HG03565 (cell line): ENCODE measurements around the gene SEPHS2.
"Not testable (repeated sequence)": the region's sequence is repeated elsewhere in the genome, so short reads cannot be mapped to it uniquely, and the experiment has no call there.

Source experiments
- ATAC-seq: cut with Tn5 transposase; IDR thresholded peaks from one replicate; pipeline ENCODE4 v1.9.1; 2021; ENCODE audit warnings: mild to moderate bottlenecking, moderate library complexity; ENCODE audit not compliant: unreplicated experiment

The SEPHS2 gene, protein sequence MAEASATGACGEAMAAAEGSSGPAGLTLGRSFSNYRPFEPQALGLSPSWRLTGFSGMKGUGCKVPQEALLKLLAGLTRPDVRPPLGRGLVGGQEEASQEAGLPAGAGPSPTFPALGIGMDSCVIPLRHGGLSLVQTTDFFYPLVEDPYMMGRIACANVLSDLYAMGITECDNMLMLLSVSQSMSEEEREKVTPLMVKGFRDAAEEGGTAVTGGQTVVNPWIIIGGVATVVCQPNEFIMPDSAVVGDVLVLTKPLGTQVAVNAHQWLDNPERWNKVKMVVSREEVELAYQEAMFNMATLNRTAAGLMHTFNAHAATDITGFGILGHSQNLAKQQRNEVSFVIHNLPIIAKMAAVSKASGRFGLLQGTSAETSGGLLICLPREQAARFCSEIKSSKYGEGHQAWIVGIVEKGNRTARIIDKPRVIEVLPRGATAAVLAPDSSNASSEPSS

GRCh38 chr16:30445408-30446202, at the start of gene SEPHS2:
Gene SEPHS2, minus strand, starts transcription at chr16:30445874. Its CDS starts 147 bp downstream, at chr16:30445727.
- peak; percentile 74 for ATAC-seq

DNA sequence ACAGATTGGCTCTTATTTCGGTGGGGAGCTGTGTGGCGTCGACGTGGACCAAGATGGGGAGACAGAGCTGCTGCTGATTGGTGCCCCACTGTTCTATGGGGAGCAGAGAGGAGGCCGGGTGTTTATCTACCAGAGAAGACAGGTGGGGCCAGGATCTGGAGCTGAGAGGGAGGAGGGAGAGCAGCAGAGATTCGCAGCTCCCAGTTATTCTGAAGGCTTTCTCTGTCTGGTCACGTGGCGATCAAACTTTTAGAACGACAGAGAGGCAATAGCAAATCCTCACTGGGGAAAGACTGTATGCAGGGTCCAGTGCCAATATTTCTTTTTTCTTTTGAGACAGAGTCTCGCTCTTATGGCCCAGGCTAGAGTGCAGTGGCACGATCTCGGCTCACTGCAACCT, 49.0 kb upstream of the SEPHS2 start:
- ATAC-seq: no peak

- no peak for ATAC-seq
Measured at GRCh38 chr16:30493941-30494488, 48.3 kb upstream of the SEPHS2 start.

DNA sequence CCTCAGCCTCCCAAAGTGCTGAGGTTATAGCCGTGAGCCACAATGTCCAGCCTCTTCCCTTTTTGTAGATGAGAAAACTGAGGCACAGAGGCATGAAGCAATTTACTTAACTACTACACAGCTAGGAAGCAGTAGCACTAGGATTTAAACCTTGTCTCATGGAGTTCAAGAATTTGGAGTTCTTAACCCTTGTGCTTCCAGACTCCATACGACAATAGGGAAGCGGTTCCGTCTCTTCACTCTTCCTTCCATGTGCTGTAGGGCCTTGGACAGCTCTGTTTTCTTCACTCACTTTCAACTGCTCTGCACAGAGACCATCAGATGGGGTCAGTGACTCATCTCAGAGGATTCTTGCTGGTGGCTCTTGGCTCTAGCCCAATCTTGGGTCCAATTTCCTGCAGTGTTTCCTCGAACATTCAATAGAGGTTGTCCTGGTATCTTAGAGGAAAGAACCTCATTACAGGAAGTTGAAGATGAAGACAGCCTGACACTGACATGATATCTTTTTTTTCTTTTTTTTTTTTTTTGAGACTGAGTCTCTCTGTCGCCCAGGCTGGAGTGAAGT, 46.2 kb upstream of the SEPHS2 start:
- ATAC-seq: no peak

- ATAC-seq: no peak
Measured at GRCh38 chr16:30491229-30491628, 45.6 kb upstream of the SEPHS2 start.

DNA sequence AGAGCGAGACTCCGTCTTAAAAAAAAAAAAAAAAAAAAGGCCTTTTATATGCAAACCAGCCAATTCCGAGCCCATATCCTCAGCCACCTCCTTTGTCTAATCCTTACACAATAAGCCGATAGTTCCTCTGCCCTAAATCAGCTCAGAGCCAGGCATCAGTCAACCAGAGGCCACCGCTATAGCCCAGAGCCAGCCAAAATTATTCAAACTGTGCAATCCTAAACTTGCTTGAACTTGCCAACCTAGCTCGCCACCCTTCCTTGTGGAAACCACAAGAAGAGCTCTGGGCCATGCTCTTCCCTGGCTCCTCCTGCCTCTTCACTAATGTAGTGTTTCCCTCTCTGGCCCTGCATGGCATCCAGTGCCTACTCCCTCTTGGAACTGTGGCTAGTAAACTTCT, 44.5 kb upstream of the SEPHS2 start:
- ATAC-seq: no peak

- no peak for ATAC-seq
Measured at GRCh38 chr16:30488764-30489605, 43.3 kb upstream of the SEPHS2 start.

- no peak for ATAC-seq
Measured at GRCh38 chr16:30485818-30486436, 40.3 kb upstream of the SEPHS2 start.

DNA sequence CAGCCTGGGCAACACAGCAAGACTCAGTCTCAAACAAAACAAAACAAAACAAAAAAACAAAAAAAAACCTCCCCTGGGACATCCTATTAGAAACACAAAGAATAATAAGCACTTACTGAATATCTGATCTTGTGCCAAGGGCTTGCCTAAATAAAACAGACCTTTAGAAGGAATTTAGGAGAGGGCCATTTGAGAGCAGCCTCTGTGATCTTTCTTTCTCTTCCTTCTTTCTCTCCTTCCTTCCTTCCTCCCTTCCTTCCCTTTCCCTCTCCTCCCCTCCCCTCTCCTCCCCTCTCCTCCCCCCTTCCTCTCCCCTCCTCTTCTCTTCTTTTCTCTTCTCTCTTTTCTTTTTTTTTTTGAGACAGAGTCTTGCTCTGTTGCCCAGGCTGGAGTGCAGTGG, 39.2 kb upstream of the SEPHS2 start:
- ATAC-seq: no peak

DNA sequence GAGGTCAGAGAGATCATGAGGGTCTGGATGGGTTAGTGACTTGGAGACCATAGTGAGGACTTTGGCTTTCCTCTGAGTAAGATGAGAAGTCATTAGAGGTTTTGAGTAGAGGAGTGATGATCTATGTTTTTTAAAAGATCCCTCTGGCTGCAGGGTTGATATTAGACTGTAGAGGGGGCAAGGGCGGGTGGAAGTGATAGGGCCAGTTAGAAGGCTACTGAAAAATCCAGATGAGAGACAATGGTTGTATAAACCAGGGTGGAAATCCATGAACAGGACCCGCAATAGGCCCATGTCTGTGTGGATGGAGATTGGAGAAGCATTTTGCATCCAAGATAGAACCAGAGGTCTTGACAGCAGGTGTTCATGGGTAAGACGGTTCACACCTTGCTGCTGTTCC, 36.7 kb upstream of the SEPHS2 start:
- no peak for ATAC-seq

DNA sequence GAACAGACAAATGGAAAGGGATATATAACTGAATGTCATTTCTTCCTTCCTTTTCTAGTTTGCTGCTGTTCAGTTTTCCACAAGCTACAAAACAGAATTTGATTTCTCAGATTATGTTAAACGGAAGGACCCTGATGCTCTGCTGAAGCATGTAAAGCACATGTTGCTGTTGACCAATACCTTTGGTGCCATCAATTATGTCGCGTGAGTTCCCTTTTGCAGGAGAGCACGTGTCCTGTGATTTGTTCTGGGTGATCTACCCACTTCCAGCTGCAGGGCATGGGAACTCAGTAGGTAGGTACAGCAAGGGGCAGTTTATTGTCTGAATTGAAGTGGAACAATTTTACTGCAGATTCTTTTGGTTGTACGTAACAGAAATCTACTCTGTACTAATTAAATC, 35.7 kb upstream of the SEPHS2 start:
- no peak for ATAC-seq

DNA sequence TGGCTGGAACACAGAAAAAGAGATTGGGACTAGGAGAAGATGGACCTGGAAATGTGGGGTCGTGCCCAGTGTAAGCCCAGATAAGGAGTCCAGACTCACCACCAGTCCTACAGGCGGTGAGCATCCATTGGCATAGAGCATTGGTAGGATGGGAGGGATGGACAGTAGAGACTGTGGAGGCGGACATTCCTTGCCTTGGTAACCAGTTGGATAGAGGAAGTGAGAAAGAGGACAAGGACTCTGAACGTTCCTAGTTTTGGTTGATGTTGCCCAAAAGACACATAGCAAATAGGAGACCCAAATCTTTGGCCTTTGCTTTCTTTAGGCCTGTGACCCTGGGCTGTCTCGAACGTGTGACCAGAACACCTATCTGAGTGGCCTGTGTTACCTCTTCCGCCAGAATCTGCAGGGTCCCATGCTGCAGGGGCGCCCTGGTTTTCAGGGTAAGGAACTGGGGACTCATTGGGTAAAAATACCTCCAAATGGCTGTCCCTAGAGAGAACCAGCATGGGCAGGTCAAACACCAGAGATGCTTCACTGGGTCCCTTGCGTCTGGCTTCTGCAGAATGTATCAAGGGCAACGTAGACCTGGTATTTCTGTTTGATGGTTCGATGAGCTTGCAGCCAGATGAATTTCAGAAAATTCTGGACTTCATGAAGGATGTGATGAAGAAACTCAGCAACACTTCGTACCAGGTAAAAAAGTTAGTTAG, 33.2 kb upstream of the SEPHS2 start:
- no peak for ATAC-seq

DNA sequence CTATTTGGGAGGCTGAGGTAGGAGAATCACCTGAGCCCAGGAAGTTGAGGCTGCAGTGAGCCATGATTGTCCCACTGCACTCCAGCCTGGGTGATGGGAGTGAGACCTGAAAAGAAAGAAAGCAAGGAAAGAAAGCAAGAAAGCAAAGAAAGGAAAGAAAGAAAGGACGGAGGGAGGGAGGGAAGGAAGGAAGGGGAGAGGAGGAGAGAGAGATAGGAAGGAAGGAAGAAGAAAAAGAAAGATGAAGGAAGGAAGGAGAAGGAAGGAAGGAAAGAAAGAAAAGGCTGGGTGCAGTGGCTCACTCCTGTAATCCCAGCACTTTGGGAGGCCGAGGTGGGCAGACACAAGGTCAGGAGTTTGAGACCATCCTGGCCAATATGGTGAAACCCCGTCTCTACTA, 32.1 kb upstream of the SEPHS2 start:
- not testable (repeated sequence) for ATAC-seq

GRCh38 chr16:30476991-30477390, 31.3 kb upstream of the SEPHS2 start:
- ATAC-seq: no peak

DNA sequence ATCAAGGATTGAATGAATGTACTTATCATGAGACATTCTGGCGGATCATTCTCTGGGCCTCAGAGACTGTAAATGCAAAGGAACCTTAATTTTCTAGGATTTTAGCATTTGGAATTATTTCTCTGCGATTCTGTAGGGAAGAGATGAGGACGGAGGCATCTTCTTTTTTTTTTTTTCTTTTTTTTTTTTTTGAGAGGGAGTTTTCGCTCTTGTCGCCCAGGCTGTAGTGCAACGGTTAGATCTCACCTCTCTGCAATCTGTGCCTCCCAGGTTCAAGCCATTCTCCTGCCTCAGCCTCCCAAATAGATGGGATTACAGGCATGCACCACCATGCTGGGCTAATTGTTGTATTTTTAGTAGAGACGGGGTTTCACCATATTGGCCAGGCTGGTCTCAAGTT, 29.0 kb upstream of the SEPHS2 start:
- ATAC-seq: no peak

- ATAC-seq: no peak
Measured at GRCh38 chr16:30474074-30474452, 28.4 kb upstream of the SEPHS2 start.

DNA sequence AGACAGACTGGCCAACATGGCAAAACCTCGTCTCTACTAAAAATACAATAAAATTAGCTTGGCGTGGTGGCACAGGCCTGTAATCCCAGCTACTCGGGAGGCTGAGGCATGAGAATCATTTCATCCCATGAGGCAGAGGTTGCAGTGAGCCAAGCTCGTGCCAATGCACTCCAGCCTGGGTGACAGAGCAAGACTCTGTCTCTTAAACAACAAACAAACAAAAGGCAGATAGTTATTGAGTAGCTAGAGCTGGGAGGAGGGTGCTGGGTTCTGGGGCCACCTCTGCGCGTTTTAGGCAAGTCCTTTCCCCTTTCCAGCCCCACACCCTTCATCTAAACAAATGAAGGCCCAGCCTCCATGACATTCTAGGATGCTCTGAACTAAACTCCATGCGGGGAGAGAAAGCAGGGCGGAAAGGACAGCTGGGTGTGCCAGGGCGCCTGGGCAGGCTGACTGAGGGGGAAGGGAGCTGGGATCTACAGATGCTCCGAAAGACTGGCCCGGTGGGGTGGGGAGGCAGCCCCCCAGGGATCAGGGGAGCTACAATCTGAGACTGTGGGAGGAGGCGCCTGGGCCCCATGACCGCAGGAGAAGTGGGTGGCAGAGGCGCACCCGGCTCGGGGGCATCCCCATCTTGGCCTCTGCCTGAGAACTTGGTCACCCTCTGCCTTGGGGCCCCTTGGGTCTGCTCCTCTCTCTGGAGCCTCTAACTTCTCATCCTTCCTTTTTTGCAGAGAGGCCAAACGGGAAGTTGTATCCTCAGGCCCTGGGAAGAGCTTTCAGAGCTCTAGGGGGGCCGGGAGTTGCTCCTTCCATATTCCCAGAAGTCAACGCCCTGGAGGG, 27.8 kb upstream of the SEPHS2 start:
- no peak for ATAC-seq

GRCh38 chr16:30472328-30472942, 26.8 kb upstream of the SEPHS2 start, which contains the start of gene ITGAL:
Gene ITGAL, plus strand, starts transcription at chr16:30472742. Its CDS starts 96 bp downstream, at chr16:30472838.
- ATAC-seq: peak; percentile 38
